Measurements from ENCODE around the gene UGT2A3.

Gene UGT2A3

GRCh38 chr4:68885545-68885944 is 66.1 kb downstream of the UGT2A3 start:
- DNase-seq (ENCODE audit: low read depth), result no peak
- H3K27me3 ChIP-seq (replicated peaks; ENCODE audit: control insufficient read depth, insufficient read depth, low read length), result no peaks in the 10 kb centered on the region
- H3K4me3 ChIP-seq (ENCODE audit: low read length), result no peak overlapping the region
- H3K4me1 ChIP-seq (ENCODE audit: control insufficient read depth, insufficient read depth, low read length), result no peaks in the 10 kb centered on the region
- H3K9ac ChIP-seq (ENCODE audit: low read length), result no peak overlapping the region
- H3K36me3 ChIP-seq (ENCODE audit: control insufficient read depth, insufficient read depth, low read length, severe bottlenecking), result no peaks in the 10 kb centered on the region
- no peaks in the 10 kb centered on the region for H3K9me3 ChIP-seq (ENCODE audit: control insufficient read depth, low read length)

- Histone ChIP-seq H3K9ac (ENCODE audit: low read length) (no peak overlapping the region), H3K36me3 (ENCODE audit: control insufficient read depth, insufficient read depth, low read length, severe bottlenecking) (no peaks in the 10 kb centered on the region), H3K9me3 (ENCODE audit: control insufficient read depth, low read length) (no peaks in the 10 kb centered on the region), H3K27me3 (replicated peaks; ENCODE audit: control insufficient read depth, insufficient read depth, low read length) (no peaks in the 10 kb centered on the region), H3K4me3 (ENCODE audit: low read length) (no peak overlapping the region), H3K4me1 (ENCODE audit: control insufficient read depth, insufficient read depth, low read length) (no peaks in the 10 kb centered on the region)
- DNase-seq (ENCODE audit: low read depth), result no peak
Measured at GRCh38 chr4:68883870-68884269, 67.7 kb downstream of the UGT2A3 start.
